ENCODE data around the gene XYLT1.

Gene XYLT1

GRCh38 chr16:17215306-17215705 is 255.5 kb downstream of the XYLT1 start:
- DNase-seq, result no peak

- no peak for DNase-seq
Observed at GRCh38 chr16:17213974-17214373, 256.8 kb downstream of the XYLT1 start.

GRCh38 chr16:17213025-17213424 is 257.7 kb downstream of the XYLT1 start:
- DNase-seq, result no peak

GRCh38 chr16:17212606-17213005 is 258.2 kb downstream of the XYLT1 start:
- DNase-seq, result no peak

- no peak for DNase-seq
Observed at GRCh38 chr16:17211797-17212196, 259.0 kb downstream of the XYLT1 start.

GRCh38 chr16:17206712-17207111 is 264.0 kb downstream of the XYLT1 start:
- no peak for DNase-seq

GRCh38 chr16:17205279-17206211 is 265.2 kb downstream of the XYLT1 start:
- DNase-seq, result peak; percentile 27

- no peak for DNase-seq
Observed at GRCh38 chr16:17204644-17205043, 266.1 kb downstream of the XYLT1 start.

GRCh38 chr16:17204206-17204605 is 266.6 kb downstream of the XYLT1 start:
- DNase-seq, result no peak

GRCh38 chr16:17203424-17203823 is 267.3 kb downstream of the XYLT1 start:
- no peak for DNase-seq

- no peak for DNase-seq
Observed at GRCh38 chr16:17199135-17199534, 271.6 kb downstream of the XYLT1 start.

- DNase-seq, result no peak
Observed at GRCh38 chr16:17196526-17196925, 274.2 kb downstream of the XYLT1 start.

- DNase-seq, result peak; percentile 40
Observed at GRCh38 chr16:17194190-17194780, 276.5 kb downstream of the XYLT1 start.

- DNase-seq, result no peak
Observed at GRCh38 chr16:17193566-17194100, 277.1 kb downstream of the XYLT1 start.

- DNase-seq, result no peak
Observed at GRCh38 chr16:17184026-17184425, 286.7 kb downstream of the XYLT1 start.

- DNase-seq, result no peak
Observed at GRCh38 chr16:17177959-17178905, 292.5 kb downstream of the XYLT1 start.

- no peak for DNase-seq
Observed at GRCh38 chr16:17177242-17177958, 293.4 kb downstream of the XYLT1 start.

GRCh38 chr16:17176199-17176598 is 294.6 kb downstream of the XYLT1 start:
- no peak for DNase-seq

GRCh38 chr16:17173281-17173680 is 297.5 kb downstream of the XYLT1 start:
- peak; percentile 49 for DNase-seq

- DNase-seq, result no peak
Observed at GRCh38 chr16:17171250-17172143, 299.3 kb downstream of the XYLT1 start.

GRCh38 chr16:17170435-17170834 is 300.3 kb downstream of the XYLT1 start:
- no peak for DNase-seq

All from femur (tissue), 1 donor.